GM13977 (cell line): Measurements from ENCODE around the gene TTLL13.

Experiments used
- DNase-seq: peaks from one replicate; pipeline ENCODE4 v3.0.0; 2012; ENCODE audit warnings: low spot score
- CTCF ChIP-seq: IDR thresholded peaks from 2 replicates; pipeline ENCODE4 v1.5.1; 2012; ENCODE audit warnings: mild to moderate bottlenecking, control low read depth; ENCODE audit not compliant: insufficient read depth; ENCODE audit errors: extremely low read depth, missing control alignments
- in situ Hi-C: fragments of 300-500 bp; cut with MboI; formaldehyde crosslinking; loops from one replicate; pipeline ENCODE4 v1.12.0; 2022; ENCODE audit warnings: low sequenced_read_pairs, low pct_unique_long_range_greater_than_20kb, mixed read lengths, inconsistent platforms; ENCODE audit not compliant: unreplicated experiment

Gene TTLL13, protein sequence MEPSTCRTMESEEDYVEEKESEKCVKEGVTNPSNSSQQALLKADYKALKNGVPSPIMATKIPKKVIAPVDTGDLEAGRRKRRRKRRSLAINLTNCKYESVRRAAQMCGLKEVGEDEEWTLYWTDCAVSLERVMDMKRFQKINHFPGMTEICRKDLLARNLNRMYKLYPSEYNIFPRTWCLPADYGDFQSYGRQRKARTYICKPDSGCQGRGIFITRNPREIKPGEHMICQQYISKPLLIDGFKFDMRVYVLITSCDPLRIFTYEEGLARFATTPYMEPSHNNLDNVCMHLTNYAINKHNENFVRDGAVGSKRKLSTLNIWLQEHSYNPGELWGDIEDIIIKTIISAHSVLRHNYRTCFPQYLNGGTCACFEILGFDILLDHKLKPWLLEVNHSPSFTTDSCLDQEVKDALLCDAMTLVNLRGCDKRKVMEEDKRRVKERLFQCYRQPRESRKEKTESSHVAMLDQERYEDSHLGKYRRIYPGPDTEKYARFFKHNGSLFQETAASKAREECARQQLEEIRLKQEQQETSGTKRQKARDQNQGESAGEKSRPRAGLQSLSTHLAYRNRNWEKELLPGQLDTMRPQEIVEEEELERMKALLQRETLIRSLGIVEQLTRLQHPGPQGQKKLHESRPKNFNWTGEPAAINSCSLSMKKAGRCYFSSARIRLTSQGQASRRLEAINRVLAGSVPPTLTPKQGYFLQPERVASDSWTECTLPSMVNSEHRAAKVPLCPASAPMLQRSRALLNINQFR

GRCh38 chr15:90249203-90249863 lies at the start of gene TTLL13:
TSS of gene TTLL13 (plus strand) at chr15:90249556. CDS start at chr15:90250631, 1,075 bp downstream.
- no peak for DNase-seq

GRCh38 chr15:90200534-90201129 lies 48.7 kb upstream of the TTLL13 start:
- no peak for TF ChIP-seq CTCF
- in situ Hi-C loops: no loop called here
- DNase-seq: no peak

More at GRCh38 chr15:90249203-90249863, at the start of gene TTLL13:
- TF ChIP-seq CTCF: no peak
- in situ Hi-C loops: no loop called here

GRCh38 chr15:90201130-90201943 lies 48.0 kb upstream of the TTLL13 start, which contains the start of gene SEMA4B:
TSS of gene SEMA4B (plus strand) at chr15:90201330. CDS start at chr15:90201579, 249 bp downstream.
- no peak for TF ChIP-seq CTCF
- DNase-seq: peak; percentile 96
- in situ Hi-C loops: no loop called here

DNA sequence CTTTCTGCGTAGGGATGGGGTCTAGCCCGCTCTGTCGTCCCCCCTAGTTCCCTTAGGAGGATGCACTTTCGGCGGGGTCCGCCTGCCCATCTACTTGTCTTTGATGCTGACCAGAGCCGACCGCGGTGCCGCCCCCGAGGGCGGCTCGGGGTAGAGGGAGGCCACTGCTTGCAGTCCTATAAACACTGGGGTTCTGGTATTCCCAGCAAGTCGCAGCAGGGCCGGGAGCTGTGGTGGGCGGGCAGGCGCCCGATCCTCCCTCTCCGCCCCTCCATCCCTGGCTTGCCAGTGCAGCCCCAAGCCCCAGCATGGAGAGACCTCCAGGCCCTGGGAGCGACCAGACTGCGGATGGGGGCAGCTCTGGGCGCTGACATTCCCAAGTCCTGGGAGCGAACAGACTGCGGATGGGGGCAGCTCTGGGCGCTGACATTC lies 47.4 kb upstream of the TTLL13 start:
- in situ Hi-C loops: no loop called here
- DNase-seq: peak; percentile 47
- no peak for TF ChIP-seq CTCF

- in situ Hi-C loops: no loop called here
- no peak for TF ChIP-seq CTCF
- DNase-seq: no peak
Observed at GRCh38 chr15:90202929-90203328, 46.4 kb upstream of the TTLL13 start.
